Urothelium cell line (cell line): Measurements from ENCODE around the gene MVK.
A peak's percentile ranks its signal among the peaks of the same experiment; 100 is the strongest.

ENCODE experiments used
- DNase-seq: peaks from one replicate; pipeline ENCODE4 v3.0.0; 2011; ENCODE audit warnings: low spot score, mixed read lengths
- FAIRE-seq: peaks from 2 replicates; lab custom pipeline; 2011; peaks lifted over from hg19 to GRCh38; lab: Jason Lieb, UNC

MVK gene

DNA sequence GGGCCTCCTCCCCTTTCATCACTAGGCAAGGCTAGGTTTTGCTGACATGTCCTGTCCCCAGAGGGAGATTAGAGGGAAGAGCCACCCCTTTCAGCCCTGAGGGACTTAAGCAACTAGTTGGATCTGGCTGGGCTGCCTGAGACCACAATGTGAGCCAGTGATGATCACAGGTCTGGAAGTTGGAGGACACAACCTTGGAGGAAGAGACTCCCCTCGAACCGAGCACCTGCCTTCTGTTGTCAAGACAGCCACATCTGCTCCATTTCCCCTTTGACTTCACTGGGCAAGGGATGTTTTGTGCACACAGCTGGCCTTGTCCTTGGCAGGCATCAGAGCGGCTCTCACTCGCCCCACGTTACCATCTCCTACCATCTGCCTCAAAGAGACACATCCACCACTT lies 31.4 kb downstream of the MVK start:
- FAIRE-seq (no peak), DNase-seq (no peak)

DNA sequence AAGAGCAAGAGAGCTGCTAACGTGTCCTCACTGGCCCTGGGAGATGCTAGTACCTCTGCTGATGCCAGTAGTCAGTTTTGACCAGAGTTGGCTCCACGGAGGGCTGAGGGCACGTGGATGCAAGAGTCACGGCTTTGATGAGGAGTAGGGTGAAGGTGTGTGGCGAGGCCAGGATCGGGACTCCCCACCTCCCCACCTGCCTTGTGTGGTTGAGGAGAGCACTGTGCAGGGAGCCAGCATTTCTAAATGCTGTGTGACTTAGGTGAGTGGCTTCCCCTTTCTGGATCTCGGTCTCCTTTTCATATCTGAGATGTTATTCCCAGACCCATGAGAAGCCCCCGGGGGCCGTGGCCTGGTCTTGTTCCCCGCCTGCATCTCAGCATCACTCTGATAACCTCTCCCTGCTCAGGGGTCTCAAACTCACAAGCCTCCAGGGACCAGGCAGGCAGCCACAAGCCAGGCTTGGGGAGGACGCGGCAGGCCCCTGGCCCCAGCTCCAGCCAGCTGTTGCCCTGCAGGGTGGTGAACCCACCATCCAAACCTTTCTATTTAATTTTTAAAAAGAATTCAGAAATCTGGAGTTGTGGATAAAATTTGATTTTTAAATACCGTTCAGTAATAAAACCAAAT lies 32.1 kb downstream of the MVK start:
- FAIRE-seq, result no peak
- DNase-seq, result no peak

DNA sequence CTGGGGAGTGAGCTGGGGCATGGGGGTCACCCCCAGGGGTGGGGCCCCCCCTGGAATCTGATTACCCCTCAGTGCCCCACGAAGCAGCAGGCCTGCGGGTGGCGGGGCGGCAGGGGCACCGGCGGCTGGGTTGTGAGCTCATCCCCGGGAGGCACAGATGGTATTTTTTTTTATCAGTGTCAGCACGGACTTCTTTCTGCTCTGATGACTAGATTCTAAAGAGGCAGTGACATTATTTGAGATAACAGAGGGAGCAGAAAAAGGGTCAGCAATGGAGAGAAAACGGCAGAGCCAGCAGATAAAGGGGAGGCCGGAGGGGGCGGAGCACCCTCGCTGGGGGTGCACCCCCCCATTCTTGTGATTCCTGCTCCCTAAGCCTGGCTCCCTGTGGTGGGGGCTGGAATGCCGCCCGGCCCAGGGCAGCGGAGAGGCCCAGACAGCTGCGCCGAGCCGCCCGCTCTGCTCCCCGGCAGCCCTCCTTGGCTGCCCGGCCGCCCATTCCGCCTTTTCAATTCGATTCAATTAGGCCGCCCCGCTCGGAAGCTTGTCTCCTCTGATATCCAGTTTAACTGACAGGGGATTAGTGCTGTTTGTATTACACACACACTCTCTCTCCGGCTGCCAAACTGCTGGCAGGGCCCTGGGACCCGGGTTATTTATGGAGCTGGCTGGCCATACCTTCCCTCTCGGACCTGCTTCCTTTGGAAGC lies 32.9 kb downstream of the MVK start:
- FAIRE-seq, result no peak
- no peak for DNase-seq

DNA sequence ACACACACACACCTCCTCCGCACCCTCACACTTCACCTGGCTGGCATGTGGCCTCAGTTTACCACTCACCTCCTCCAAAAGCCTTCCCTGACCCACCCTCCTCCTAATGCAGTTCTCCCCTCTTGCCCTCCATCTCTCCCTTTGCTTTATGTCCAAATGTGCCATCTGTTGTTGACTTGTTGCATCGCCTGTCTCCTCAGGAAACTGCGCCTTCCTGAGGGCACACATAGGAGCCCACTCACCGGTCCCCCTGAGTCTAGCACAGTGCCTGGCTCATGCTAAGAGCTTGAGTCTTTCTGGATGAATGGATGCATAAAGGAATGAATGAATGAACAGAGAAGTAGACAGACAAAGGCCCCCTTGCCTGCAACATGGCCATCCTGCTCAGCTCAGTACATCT lies 34.0 kb downstream of the MVK start:
- no peak for DNase-seq
- no peak for FAIRE-seq

DNA sequence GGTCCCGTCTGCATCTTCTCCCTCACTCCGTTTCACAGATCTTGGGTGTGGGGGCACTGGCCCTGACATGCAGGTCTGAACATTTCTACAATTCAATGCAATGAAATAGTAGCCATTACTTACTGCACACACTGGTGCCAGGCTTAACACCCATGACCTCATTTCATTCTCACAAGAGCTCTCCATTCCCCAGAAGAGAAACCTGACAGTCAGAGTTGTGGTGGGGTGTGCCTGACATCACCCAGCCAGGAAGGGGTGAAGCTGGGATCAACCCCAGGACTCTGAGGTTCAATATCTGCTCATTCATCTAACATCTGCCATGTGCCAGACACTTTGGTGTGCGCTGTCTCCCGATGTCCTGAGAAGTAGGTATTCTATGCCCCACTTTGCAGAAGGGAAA lies 34.7 kb downstream of the MVK start:
- FAIRE-seq (no peak), DNase-seq (no peak)

DNA sequence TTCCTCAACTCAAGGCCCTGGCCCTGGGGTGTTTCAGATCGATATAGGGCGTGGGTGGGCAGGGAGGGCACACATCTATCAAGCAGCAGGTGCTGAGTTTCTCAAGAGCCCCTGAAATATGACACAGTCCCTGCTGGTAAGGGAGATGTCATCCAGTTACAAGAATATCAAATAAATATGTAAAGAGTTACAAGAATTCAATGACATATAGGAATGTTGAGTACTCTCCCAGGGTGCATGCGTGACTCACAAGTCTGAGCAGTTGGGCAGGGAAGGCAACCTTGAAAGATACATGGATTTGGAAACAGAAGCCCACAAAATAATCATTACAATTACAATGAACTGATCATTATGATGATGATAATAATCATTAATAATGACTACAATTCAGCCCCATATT lies 35.2 kb downstream of the MVK start:
- DNase-seq, result no peak

DNA sequence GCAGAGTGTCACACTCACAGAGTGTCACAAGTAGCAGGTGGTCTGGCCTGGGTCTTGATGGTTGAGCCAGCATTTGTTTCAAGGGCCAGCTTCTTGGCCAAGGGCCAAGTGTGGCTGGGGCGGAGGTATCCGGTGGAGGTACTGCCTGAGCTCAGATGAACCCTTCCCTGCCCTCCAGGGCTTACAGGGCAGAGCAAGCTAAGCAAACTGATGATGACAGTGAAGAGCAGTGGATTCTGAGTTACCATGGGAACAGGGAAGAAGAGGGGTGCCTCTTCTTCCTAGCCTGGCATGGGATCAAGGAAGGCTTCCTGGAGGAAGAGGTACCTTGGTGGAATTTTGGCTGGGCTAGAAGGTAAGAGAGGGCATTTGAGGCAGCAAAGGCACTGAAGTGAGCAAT lies 35.7 kb downstream of the MVK start:
- FAIRE-seq, result no peak
- DNase-seq, result no peak

More for the DNA sequence above, 35.2 kb downstream of the MVK start:
- no peak for FAIRE-seq

DNA sequence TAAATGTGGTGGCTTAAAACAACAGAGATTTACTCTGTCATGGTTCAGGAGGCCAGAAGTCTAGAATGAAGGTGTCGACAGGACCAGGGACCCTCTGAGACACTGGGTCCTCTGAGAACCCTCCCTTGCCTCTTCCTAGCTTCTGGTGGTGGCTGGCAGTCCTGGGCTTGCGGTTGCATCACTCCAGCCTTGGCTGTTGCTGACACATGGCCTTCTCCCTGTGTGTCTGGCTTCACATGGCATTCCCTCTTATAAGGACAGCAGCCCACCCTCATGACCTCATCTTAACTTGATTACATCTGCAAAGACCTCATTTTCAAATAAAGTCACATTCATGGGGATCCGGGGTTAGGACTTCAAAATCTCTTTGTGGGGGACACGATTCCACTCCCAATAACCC lies 36.9 kb downstream of the MVK start:
- DNase-seq (no peak), FAIRE-seq (no peak)

DNA sequence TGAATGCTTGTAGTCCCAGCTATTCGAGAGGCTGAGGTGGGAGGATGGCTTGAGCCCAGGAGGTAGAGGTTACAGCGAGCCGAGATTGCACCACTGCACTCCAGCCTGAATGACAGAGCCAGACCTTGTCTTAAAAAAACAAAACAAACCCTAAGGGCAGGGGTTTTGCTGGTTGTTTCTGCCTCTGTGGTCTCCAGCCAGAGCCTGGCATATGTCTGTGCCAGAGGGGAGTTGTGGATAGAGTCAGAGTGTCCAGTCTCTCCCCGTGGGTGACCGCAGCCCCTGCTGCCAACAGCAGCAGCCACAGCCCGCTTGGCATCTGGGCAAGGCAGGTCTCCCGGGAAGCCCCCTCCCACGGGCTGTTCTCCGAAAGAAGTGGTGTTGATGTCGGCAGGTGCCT lies 37.6 kb downstream of the MVK start:
- DNase-seq (no peak), FAIRE-seq (no peak)

DNA sequence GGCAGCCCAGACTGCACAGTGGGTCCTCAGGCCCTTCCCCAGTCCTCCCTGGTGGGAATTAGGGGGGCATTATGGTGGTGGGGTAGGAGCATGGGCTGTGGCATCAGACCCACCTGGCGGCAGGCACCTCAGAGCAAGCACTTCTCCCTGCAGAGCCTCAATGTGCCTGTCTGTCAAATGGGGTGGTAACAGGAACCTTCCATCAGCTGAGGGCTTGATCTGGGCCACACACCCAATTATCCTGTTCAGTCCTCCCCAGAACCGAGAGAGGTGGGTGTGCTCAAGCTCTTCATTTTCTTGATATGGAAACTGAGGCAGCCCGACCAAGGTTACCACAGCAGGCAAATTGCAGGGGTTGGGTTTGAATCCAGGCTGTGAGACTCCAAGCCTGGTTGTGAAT lies 38.4 kb downstream of the MVK start:
- no peak for DNase-seq
- FAIRE-seq, result no peak

DNA sequence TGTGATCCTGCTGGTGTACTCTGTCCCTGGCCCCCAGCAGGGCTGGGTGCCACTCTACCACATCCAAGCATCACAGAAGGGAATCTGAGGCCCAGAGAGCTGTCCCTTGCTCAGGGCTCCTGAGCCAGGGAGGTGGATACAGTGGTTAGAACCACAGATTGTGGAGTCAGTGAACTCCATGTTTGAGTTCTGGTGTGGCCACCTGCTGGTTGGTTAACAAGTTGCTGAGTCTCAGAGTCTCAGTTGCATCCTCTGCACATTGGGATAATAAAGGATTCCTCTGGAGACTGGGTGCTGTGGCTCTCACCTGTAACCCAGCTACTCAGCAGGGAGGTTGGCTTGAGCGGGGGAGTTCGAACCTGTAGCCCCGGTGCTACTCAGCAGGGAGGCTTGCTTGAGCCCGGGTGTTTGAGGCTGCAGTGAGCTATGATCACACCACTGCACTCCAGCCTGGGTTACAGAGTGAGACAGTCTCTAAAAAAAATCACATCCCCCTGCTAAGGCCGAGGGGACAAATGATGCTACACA lies 39.4 kb downstream of the MVK start:
- DNase-seq, result peak; percentile 25
- no peak for FAIRE-seq

DNA sequence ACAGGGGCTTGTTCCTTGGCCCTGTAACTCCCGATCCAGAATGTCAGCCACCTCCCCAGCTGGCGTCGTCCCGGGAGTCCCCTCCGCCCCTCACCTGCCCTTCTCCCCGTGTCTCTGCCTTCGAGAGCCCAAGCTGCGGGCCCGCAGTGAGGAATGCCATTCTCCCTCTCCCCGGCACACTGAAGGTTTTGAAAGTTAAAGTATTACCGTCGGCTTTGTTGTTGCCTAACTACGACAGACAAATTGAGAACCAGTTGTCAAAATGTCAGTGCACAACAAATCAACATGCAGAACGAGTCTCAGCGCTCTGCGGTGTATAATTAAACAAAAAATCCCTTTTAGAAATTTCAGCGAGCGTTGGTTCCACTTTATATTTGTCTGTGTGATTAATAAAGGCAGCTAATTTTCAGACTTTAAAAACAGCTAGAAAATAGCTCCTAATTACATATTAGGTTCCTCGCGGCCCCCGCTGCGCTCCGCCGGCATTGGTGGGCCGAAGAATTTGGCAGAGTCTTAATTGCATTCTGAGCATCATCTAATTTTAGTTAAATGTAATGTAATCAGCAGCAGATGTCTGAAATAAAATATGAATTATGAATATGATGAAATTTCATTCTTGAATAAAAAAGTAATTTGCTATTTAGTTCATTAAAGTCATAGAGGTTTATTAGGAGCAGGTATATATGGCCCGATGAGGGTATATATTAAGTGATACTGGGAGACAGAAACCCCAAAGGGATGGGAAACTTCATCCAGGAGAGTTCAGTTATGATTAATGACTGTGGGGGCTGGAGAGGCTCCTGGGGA lies 40.3 kb downstream of the MVK start:
- no peak for FAIRE-seq
- no peak for DNase-seq

DNA sequence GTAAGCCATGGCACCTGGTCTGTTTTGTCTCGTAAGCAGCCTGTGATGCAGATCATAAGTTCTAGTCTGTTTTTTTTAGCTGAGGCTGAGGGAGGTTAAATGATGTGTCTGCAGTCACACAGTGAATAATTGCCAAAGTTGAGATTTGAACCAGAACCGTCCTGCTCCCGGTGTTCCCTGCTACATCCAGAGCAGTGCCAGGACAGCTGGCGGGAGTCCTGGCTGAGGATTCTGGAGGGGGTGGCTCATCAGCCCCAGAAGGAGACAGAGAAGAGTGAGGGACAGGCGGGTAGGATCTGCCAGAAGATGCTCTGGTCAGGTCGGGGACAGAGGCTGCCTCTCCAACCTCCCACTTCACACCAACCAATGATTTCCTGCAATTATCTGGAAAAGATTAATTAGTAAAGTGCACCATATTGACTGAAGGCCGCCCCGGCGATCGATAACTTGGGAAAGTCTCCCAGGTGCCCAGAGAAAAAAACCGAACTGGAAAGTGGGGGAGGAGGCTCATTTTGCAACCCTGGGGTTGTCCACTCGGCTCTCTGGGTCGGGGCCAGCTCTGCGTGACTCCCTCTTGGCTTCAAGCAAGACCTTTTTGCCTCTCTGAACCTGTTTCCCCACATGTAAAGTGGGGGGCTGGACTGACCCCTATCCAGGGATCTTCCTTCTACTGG lies 42.1 kb downstream of the MVK start:
- no peak for DNase-seq
- no peak for FAIRE-seq

DNA sequence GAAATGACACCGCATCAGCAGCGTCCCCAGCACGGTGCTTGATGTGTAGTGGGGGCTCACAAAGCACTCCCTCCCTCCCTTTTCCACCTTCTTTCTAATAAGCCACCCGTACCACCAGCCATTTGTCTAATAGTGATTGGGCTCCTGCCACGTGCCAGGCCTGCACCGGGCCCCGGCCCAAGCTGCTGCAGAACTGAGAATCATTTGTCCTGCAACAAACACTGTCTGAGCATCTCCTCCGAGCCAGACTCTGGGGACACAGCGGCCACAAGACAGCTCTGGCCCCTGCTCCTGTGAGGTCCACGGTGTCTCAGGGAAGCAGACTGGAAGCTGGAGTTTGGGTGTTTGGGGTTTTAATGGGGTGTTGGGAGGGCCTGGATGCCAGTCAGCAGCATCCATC lies 43.9 kb downstream of the MVK start:
- no peak for FAIRE-seq

DNA sequence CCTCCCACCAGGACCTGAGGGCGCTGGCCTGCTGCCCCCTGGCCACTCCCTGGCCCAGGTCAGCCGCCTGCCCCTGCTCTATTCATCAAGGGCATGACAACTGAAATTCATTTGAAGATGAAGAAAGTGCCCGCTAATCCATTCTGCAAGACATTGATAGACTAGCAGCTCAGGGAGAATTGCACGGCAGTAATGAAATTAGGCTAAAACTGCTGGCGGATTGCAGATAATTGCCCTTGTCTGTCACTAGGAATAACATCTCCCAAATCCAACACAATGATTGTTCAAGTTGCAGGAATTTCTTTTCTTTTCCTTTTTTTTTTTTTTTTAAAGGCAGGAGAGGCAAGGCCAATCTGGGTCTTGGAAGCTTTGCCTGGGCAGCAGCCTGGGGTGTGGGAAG lies 44.5 kb downstream of the MVK start:
- FAIRE-seq, result no peak

More for the DNA sequence above, 43.9 kb downstream of the MVK start:
- DNase-seq, result no peak

DNA sequence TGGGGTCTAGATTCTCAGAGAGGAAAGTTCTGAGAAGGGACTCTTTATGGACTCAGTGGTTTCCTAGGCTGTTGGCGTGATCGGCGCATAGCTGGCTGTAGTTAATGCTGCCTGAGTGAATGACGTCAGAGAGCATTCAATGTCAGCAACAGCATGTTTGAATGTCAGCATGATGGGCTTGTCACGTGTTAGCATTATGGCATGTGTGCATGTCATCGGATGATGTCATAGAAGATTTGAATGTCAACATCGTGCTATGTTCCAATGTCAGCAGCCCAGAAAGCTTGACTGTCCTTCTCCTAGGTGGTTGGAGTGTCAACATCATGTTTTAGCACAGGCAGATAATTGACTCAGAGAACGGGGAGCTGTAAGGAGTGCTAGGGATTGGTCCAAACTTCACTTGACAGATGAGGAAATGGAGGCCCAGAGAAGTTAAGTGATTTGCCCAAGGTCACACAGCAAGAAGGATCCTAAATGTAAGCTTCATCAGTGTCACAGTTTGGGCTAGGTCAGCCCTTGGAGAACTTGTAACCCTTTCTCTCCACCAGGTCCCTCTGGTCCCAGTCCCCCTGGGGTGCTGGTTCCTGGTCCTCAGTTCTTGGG lies 45.5 kb downstream of the MVK start:
- FAIRE-seq (no peak), DNase-seq (no peak)

More for the DNA sequence above, 44.5 kb downstream of the MVK start:
- no peak for DNase-seq

DNA sequence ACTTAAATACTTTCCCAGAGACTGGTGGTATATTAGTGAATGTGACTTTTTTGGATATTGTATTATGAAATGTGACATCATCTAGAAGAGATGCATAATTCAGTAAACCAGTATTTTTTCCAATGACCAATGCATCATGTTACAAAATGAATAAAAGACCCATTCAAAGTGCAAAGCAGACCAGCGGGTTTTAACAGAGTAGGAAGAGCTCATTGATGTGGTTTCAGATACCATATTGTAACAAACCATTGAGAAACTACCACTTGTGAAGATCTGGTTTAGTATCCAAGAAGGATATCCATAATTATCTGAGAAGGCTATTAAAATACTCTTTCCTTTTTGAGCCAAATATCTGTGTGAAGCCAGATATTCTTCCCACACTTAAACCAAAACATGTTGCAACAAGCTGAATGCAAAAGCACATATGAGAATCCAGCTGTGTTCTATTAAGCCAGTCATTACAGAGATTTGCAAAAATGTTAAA lies 47.7 kb downstream of the MVK start:
- FAIRE-seq, result no peak
- DNase-seq, result no peak

DNA sequence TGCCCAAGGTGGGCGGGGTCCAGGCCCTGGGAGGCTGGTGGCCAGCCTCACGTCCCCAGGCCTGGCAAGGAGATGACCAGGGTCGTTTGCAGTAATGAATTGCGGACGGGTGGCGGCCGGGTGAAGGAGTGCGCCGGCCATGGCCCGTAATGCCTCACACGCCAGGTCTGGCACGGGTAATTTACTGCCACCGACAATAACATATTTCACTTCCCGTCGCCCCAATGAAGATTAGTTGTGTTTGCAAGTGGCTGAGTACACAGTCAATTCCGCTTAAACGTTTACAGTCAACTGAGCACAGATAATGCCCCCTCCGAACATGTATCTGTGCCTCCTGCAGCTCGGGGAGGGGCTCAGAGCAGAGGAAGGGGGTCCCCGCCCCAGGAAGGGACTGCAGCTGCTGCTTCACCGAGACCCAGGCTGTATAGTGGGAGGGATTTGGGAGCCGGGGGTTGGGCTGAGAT lies 48.3 kb downstream of the MVK start:
- DNase-seq (no peak), FAIRE-seq (no peak)

DNA sequence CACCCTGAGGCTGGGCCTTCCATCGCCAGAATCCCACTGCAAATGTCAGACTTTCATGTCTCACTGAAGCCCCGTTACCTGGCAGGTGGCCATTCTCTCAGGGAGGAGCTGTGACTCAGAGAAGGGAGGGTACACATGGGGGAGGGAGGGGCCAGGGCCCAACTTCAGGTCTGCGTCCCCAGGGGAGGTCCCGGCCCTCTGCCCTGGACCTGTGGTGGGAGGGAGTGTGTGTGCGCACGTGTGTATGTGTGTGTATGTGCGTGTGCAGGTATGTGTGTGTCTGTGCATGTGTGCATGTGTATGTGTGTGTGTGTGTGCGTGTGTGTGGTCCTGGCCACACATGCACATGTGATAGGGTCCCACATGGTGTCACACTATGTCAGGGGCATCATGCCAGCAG lies 50.9 kb downstream of the MVK start:
- FAIRE-seq (no peak), DNase-seq (no peak)

DNA sequence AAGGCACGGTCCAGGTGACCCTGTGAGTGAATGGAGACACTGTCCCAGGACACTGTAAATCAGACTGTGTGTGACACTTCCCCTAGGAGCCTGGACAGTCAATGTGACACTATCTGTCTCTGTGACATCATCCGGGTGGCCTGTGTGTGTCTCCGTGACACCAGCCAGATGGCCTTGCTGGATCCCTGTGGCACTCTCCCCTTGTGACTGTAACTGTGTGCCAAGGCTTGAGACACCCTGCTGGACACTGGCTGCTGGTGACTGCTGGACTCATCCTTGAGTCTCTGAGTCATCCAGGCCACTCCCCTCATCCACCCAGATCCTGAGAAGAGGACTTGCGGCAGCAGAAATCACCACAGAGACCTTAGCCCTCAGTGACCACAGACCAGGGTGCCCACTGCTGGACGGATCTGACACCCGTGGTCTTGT lies 51.6 kb downstream of the MVK start:
- FAIRE-seq (no peak), DNase-seq (peak; percentile 29)
